Measurements from ENCODE around the gene EBF4.
A peak's percentile ranks its signal among the peaks of the same experiment; 100 is the strongest.

EBF4 gene

GRCh38 chr20:2742934-2743559, 50.5 kb downstream of the EBF4 start:
- no peaks in the 10 kb centered on the region for H3K79me1 ChIP-seq (replicated peaks; ENCODE audit: low read length, poor library complexity, severe bottlenecking)
- no peak overlapping the region for H2BK12ac ChIP-seq (ENCODE audit: low read length in 2 of 2)
- H4K91ac ChIP-seq (ENCODE audit: low read length), result no peak overlapping the region
- H4K8ac ChIP-seq (ENCODE audit: low read length), result no peak overlapping the region
- H2BK15ac ChIP-seq (ENCODE audit: low read depth, poor library complexity, severe bottlenecking), result no peak overlapping the region
- peak; percentile 66 for DNase-seq
- no peak overlapping the region for H3K14ac ChIP-seq (ENCODE audit: low read length in 2 of 2)
- H2BK5ac ChIP-seq (ENCODE audit: low read depth, low read length, poor library complexity, severe bottlenecking), result no peak overlapping the region
- no peak overlapping the region for H3K4me3 ChIP-seq (ENCODE audit: insufficient read depth in 1 of 2, low read depth in 1 of 2, low read length in 2 of 2)
- H3K27me3 ChIP-seq (ENCODE audit: control insufficient read depth in 1 of 2, insufficient read depth in 1 of 2, low read length in 2 of 2), result peaks cover 75 to 87% of the 10 kb centered on the region in 2 experiments
- no peak overlapping the region for H2BK120ac ChIP-seq (ENCODE audit: low read depth, low read length)
- H3K9me3 ChIP-seq (ENCODE audit: control insufficient read depth, low read length), result no peaks in the 10 kb centered on the region
- no peaks in the 10 kb centered on the region for H3K36me3 ChIP-seq (ENCODE audit: control insufficient read depth in 1 of 2, insufficient read depth in 2 of 2, low read depth in 1 of 2, low read length in 2 of 2)
- H3K4me1 ChIP-seq (ENCODE audit: control insufficient read depth, insufficient read depth, low read depth, low read length), result no peaks in the 10 kb centered on the region
- H3K23ac ChIP-seq (ENCODE audit: low read length in 2 of 2), result no peak overlapping the region
- no peak overlapping the region for H3K18ac ChIP-seq (ENCODE audit: low read depth in 1 of 2, low read length in 2 of 2)
- H2AFZ ChIP-seq (ENCODE audit: low read depth, low read length), result no peak overlapping the region
- WGBS, result 4% methylated on average over 12 of the region's 12 CpGs
- H3K4me2 ChIP-seq (ENCODE audit: low read length, poor library complexity, severe bottlenecking), result no peak overlapping the region
- H2AK5ac ChIP-seq (ENCODE audit: low read length, severe bottlenecking), result no peak overlapping the region
- H3K27ac ChIP-seq (ENCODE audit: low read length, poor library complexity, severe bottlenecking), result no peak overlapping the region
- no peak overlapping the region for H3K9ac ChIP-seq (ENCODE audit: low read length)
- no peak overlapping the region for H3K4ac ChIP-seq (ENCODE audit: low read depth in 1 of 2, low read length in 2 of 2)

- DNase-seq, result no peak
- Histone ChIP-seq H3K36me3 (ENCODE audit: control insufficient read depth in 1 of 2, insufficient read depth in 2 of 2, low read depth in 1 of 2, low read length in 2 of 2) (no peaks in the 10 kb centered on the region), H3K27me3 (ENCODE audit: control insufficient read depth in 1 of 2, insufficient read depth in 1 of 2, low read length in 2 of 2) (peaks cover 91% of the 10 kb centered on the region in 2 experiments), H3K18ac (ENCODE audit: low read depth in 1 of 2, low read length in 2 of 2) (no peak overlapping the region), H3K9me3 (ENCODE audit: control insufficient read depth, low read length) (no peaks in the 10 kb centered on the region), H2BK120ac (ENCODE audit: low read depth, low read length) (no peak overlapping the region), H2AFZ (ENCODE audit: low read depth, low read length) (no peak overlapping the region), H3K27ac (ENCODE audit: low read length, poor library complexity, severe bottlenecking) (no peak overlapping the region), H4K91ac (ENCODE audit: low read length) (no peak overlapping the region), H2AK5ac (ENCODE audit: low read length, severe bottlenecking) (no peak overlapping the region), H2BK12ac (ENCODE audit: low read length in 2 of 2) (no peak overlapping the region), H3K4me3 (ENCODE audit: insufficient read depth in 1 of 2, low read depth in 1 of 2, low read length in 2 of 2) (no peak overlapping the region), H3K23ac (ENCODE audit: low read length in 2 of 2) (no peak overlapping the region), H4K8ac (ENCODE audit: low read length) (no peak overlapping the region), H2BK5ac (ENCODE audit: low read depth, low read length, poor library complexity, severe bottlenecking) (no peak overlapping the region), H3K79me1 (replicated peaks; ENCODE audit: low read length, poor library complexity, severe bottlenecking) (no peaks in the 10 kb centered on the region), H3K4me2 (ENCODE audit: low read length, poor library complexity, severe bottlenecking) (no peak overlapping the region), H3K4ac (ENCODE audit: low read depth in 1 of 2, low read length in 2 of 2) (no peak overlapping the region), H3K4me1 (ENCODE audit: control insufficient read depth, insufficient read depth, low read depth, low read length) (peaks cover 5% of the 10 kb centered on the region), H3K14ac (ENCODE audit: low read length in 2 of 2) (no peak overlapping the region), H2BK15ac (ENCODE audit: low read depth, poor library complexity, severe bottlenecking) (no peak overlapping the region), H3K9ac (ENCODE audit: low read length) (no peak overlapping the region)
- WGBS, result 77% methylated on average over 12 of the region's 12 CpGs
These were observed 52.7 kb downstream of the EBF4 start for GRCh38 chr20:2745060-2745910.

DNA sequence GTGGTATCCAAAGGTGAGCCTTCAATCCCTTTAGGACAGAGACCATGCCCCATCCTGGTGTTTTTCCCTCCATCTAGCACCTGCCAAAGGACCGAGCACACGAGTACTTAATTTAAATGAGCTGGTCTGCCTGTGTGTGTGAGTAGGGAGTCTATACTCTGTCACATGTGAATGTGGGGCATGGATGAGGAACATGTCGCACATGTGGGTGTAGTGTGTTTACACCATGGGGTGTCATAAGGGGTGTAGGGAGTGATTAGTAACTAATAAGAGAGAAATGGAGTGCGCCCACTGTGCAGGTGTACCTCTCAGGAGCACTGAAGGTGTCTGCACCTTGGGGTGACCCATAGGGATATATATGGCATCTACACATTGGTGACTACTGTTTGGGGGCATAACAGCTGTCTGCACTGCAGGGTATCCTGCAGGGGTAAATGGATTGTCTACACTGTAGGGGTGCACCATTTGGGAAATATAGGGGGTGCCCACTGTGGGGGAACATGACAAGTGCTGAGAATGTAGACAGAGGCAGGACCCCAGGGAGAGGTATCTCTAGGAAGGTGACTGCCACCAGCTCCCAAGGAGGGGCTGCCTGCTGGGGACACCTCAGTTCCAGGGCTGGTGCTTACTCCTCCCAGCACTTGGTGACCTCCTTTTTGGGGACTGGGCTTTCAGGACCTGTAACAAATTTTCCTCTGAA, 53.5 kb downstream of the EBF4 start:
- H3K4me3 ChIP-seq (ENCODE audit: insufficient read depth in 1 of 2, low read depth in 1 of 2, low read length in 2 of 2), result no peak overlapping the region
- no peaks in the 10 kb centered on the region for H3K36me3 ChIP-seq (ENCODE audit: control insufficient read depth in 1 of 2, insufficient read depth in 2 of 2, low read depth in 1 of 2, low read length in 2 of 2)
- H3K4me2 ChIP-seq (ENCODE audit: low read length, poor library complexity, severe bottlenecking), result no peak overlapping the region
- H3K18ac ChIP-seq (ENCODE audit: low read depth in 1 of 2, low read length in 2 of 2), result no peak overlapping the region
- no peaks in the 10 kb centered on the region for H3K9me3 ChIP-seq (ENCODE audit: control insufficient read depth, low read length)
- H3K27me3 ChIP-seq (ENCODE audit: control insufficient read depth in 1 of 2, insufficient read depth in 1 of 2, low read length in 2 of 2), result peaks cover 91% of the 10 kb centered on the region in 2 experiments
- H2BK5ac ChIP-seq (ENCODE audit: low read depth, low read length, poor library complexity, severe bottlenecking), result no peak overlapping the region
- H3K4ac ChIP-seq (ENCODE audit: low read depth in 1 of 2, low read length in 2 of 2), result no peak overlapping the region
- no peaks in the 10 kb centered on the region for H3K79me1 ChIP-seq (replicated peaks; ENCODE audit: low read length, poor library complexity, severe bottlenecking)
- no peak overlapping the region for H3K23ac ChIP-seq (ENCODE audit: low read length in 2 of 2)
- H4K8ac ChIP-seq (ENCODE audit: low read length), result no peak overlapping the region
- DNase-seq, result no peak
- H3K9ac ChIP-seq (ENCODE audit: low read length), result no peak overlapping the region
- H4K91ac ChIP-seq (ENCODE audit: low read length), result no peak overlapping the region
- H3K27ac ChIP-seq (ENCODE audit: low read length, poor library complexity, severe bottlenecking), result no peak overlapping the region
- WGBS, result 62% methylated on average over 4 of the region's 4 CpGs
- no peak overlapping the region for H2BK12ac ChIP-seq (ENCODE audit: low read length in 2 of 2)
- H2BK120ac ChIP-seq (ENCODE audit: low read depth, low read length), result no peak overlapping the region
- no peak overlapping the region for H3K14ac ChIP-seq (ENCODE audit: low read length in 2 of 2)
- H2AK5ac ChIP-seq (ENCODE audit: low read length, severe bottlenecking), result no peak overlapping the region
- H3K4me1 ChIP-seq (ENCODE audit: control insufficient read depth, insufficient read depth, low read depth, low read length), result peaks cover 13% of the 10 kb centered on the region
- no peak overlapping the region for H2AFZ ChIP-seq (ENCODE audit: low read depth, low read length)
- no peak overlapping the region for H2BK15ac ChIP-seq (ENCODE audit: low read depth, poor library complexity, severe bottlenecking)

GRCh38 chr20:2746636-2747265, 54.2 kb downstream of the EBF4 start:
- no peak overlapping the region for H3K23ac ChIP-seq (ENCODE audit: low read length in 2 of 2)
- H2AFZ ChIP-seq (ENCODE audit: low read depth, low read length), result no peak overlapping the region
- H3K79me1 ChIP-seq (replicated peaks; ENCODE audit: low read length, poor library complexity, severe bottlenecking), result no peaks in the 10 kb centered on the region
- H2BK15ac ChIP-seq (ENCODE audit: low read depth, poor library complexity, severe bottlenecking), result no peak overlapping the region
- no peak overlapping the region for H3K4me3 ChIP-seq (ENCODE audit: insufficient read depth in 1 of 2, low read depth in 1 of 2, low read length in 2 of 2)
- H3K36me3 ChIP-seq (ENCODE audit: control insufficient read depth in 1 of 2, insufficient read depth in 2 of 2, low read depth in 1 of 2, low read length in 2 of 2), result no peaks in the 10 kb centered on the region
- H2BK12ac ChIP-seq (ENCODE audit: low read length in 2 of 2), result no peak overlapping the region
- 75% methylated on average over 7 of the region's 8 CpGs for WGBS
- H4K8ac ChIP-seq (ENCODE audit: low read length), result no peak overlapping the region
- H3K4me1 ChIP-seq (ENCODE audit: control insufficient read depth, insufficient read depth, low read depth, low read length), result peaks cover 13% of the 10 kb centered on the region
- no peak overlapping the region for H2AK5ac ChIP-seq (ENCODE audit: low read length, severe bottlenecking)
- no peak overlapping the region for H3K14ac ChIP-seq (ENCODE audit: low read length in 2 of 2)
- no peak overlapping the region for H2BK120ac ChIP-seq (ENCODE audit: low read depth, low read length)
- H3K9me3 ChIP-seq (ENCODE audit: control insufficient read depth, low read length), result no peaks in the 10 kb centered on the region
- H3K9ac ChIP-seq (ENCODE audit: low read length), result no peak overlapping the region
- no peak overlapping the region for H3K18ac ChIP-seq (ENCODE audit: low read depth in 1 of 2, low read length in 2 of 2)
- no peak overlapping the region for H3K27ac ChIP-seq (ENCODE audit: low read length, poor library complexity, severe bottlenecking)
- H3K4me2 ChIP-seq (ENCODE audit: low read length, poor library complexity, severe bottlenecking), result no peak overlapping the region
- H3K27me3 ChIP-seq (ENCODE audit: control insufficient read depth in 1 of 2, insufficient read depth in 1 of 2, low read length in 2 of 2), result peaks cover 87 to 91% of the 10 kb centered on the region in 2 experiments
- H3K4ac ChIP-seq (ENCODE audit: low read depth in 1 of 2, low read length in 2 of 2), result no peak overlapping the region
- H4K91ac ChIP-seq (ENCODE audit: low read length), result no peak overlapping the region
- no peak for DNase-seq
- H2BK5ac ChIP-seq (ENCODE audit: low read depth, low read length, poor library complexity, severe bottlenecking), result no peak overlapping the region
